ENCODE results near the gene YAP1.

Gene YAP1

DNA sequence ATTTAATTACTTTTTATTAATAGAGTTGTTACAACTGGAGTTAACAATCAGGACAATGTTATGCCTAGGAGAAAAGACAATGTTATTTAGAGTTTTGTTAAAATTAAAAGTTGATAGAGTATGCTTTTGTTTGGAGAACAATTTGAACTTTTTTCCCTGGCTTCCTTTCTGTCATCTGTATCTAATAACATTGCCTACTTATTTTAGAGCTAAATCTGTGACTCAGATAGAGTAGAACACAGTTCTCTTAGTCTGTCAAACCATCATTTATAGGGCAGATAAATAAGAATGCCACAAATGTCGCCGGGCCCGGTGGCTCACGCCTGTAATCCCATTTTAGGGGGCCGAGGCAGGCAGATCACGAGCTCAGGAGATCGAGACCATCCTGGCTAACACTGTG is 28.9 kb upstream of the YAP1 start:
- H3K4me2 ChIP-seq (ENCODE audit: insufficient read depth, low read length, poor library complexity, severe bottlenecking): no peak overlapping the region
- H2BK12ac ChIP-seq (ENCODE audit: low read length): no peak overlapping the region
- no peaks in the 10 kb centered on the region for H3K27me3 ChIP-seq (ENCODE audit: control insufficient read depth in 3 of 3, insufficient read depth in 3 of 3, low read depth in 1 of 3, low read length in 3 of 3)
- no peaks in the 10 kb centered on the region for H3K79me1 ChIP-seq (ENCODE audit: low read depth, low read length)
- no peak overlapping the region for H3K18ac ChIP-seq (ENCODE audit: low read length)
- H4K8ac ChIP-seq (ENCODE audit: low read depth, low read length): no peak overlapping the region
- no peak overlapping the region for H3K27ac ChIP-seq (replicated peaks; ENCODE audit: low read length)
- H3K4me3 ChIP-seq (ENCODE audit: low read length in 2 of 2): no peak overlapping the region
- no peaks in the 10 kb centered on the region for H3K36me3 ChIP-seq (replicated peaks in 1 of 2; ENCODE audit: control insufficient read depth in 2 of 2, insufficient read depth in 2 of 2, low read length in 2 of 2)
- no peak overlapping the region for H2BK5ac ChIP-seq (ENCODE audit: low read length)
- no peak overlapping the region for H3K14ac ChIP-seq (ENCODE audit: low read length)
- H4K91ac ChIP-seq (ENCODE audit: low read depth, low read length, poor library complexity): no peak overlapping the region
- H2AK5ac ChIP-seq (ENCODE audit: low read depth, low read length): no peak overlapping the region
- H3K23ac ChIP-seq (ENCODE audit: low read depth, low read length, poor library complexity): no peak overlapping the region
- no peak overlapping the region for H2BK15ac ChIP-seq (ENCODE audit: low read length)
- no peaks in the 10 kb centered on the region for H3K9me3 ChIP-seq (replicated peaks in 1 of 2; ENCODE audit: control insufficient read depth in 2 of 2, insufficient read depth in 1 of 2, low read depth in 1 of 2, low read length in 2 of 2)
- DNase-seq (ENCODE audit: low spot score): no peak
- no CpG with 5 or more reads among the region's 7 CpGs for WGBS, 2 donors (ENCODE audit: extremely low coverage in 2 of 2, insufficient read length in 2 of 2, insufficient replicate concordance in 1 of 2)
- no peak overlapping the region for H2AFZ ChIP-seq (ENCODE audit: low read length)
- no peak overlapping the region for H3K9ac ChIP-seq (ENCODE audit: low read depth, low read length, poor library complexity)
- H3K4me1 ChIP-seq (ENCODE audit: control insufficient read depth in 2 of 2, insufficient read depth in 1 of 2, low read depth in 1 of 2, low read length in 2 of 2): no peaks in the 10 kb centered on the region
- no peak overlapping the region for H2BK120ac ChIP-seq (ENCODE audit: low read depth, low read length)
- no peak overlapping the region for H3K4ac ChIP-seq (ENCODE audit: low read length)

DNA sequence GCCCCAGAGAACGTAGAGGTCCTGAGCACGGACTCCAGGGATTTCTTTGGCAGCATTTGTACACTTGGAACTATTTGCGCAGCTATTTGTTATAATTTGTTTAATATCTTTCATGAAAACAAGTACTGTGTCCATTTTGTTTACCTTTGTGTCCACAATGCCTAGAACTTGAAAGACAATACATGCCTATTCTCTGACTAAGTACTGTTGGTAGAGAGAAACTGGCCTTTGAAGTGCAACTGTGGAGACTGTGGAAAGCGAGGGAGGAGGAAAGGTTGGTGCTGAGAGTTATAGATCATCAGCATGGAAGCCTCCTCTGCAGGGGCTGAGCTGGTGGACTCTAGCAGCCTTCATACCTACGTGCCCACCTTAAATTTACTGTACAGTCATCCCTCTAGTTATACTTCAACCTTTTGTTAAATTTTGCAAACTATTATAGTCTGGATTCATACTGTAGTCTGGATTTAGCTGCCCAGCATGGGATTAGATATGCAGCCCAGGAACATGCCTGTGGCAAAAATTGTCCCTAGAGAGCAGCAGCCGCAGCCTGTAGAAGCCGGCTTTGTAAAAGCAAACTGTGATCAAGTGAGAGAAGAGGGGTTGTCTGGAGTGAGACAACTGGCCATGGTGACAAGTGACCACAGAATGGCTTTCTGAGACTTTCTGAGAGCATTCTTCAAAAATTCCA is 24.2 kb upstream of the YAP1 start:
- no peaks in the 10 kb centered on the region for H3K79me1 ChIP-seq (ENCODE audit: low read depth, low read length)
- no peak overlapping the region for H2BK5ac ChIP-seq (ENCODE audit: low read length)
- no peak overlapping the region for H3K4me3 ChIP-seq (ENCODE audit: low read length in 2 of 2)
- H3K4ac ChIP-seq (ENCODE audit: low read length): no peak overlapping the region
- H3K9ac ChIP-seq (ENCODE audit: low read depth, low read length, poor library complexity): no peak overlapping the region
- no CpG with 5 or more reads among the region's 7 CpGs for WGBS, 2 donors (ENCODE audit: extremely low coverage in 2 of 2, insufficient read length in 2 of 2, insufficient replicate concordance in 1 of 2)
- no peak overlapping the region for H4K91ac ChIP-seq (ENCODE audit: low read depth, low read length, poor library complexity)
- no peak for DNase-seq (ENCODE audit: low spot score)
- no peaks in the 10 kb centered on the region for H3K4me1 ChIP-seq (ENCODE audit: control insufficient read depth in 2 of 2, insufficient read depth in 1 of 2, low read depth in 1 of 2, low read length in 2 of 2)
- H3K9me3 ChIP-seq (replicated peaks in 1 of 2; ENCODE audit: control insufficient read depth in 2 of 2, insufficient read depth in 1 of 2, low read depth in 1 of 2, low read length in 2 of 2): no peaks in the 10 kb centered on the region
- no peaks in the 10 kb centered on the region for H3K36me3 ChIP-seq (replicated peaks in 1 of 2; ENCODE audit: control insufficient read depth in 2 of 2, insufficient read depth in 2 of 2, low read length in 2 of 2)
- H3K14ac ChIP-seq (ENCODE audit: low read length): no peak overlapping the region
- no peak overlapping the region for H3K27ac ChIP-seq (replicated peaks; ENCODE audit: low read length)
- H3K27me3 ChIP-seq (ENCODE audit: control insufficient read depth in 3 of 3, insufficient read depth in 3 of 3, low read depth in 1 of 3, low read length in 3 of 3): no peaks in the 10 kb centered on the region
- no peak overlapping the region for H2BK120ac ChIP-seq (ENCODE audit: low read depth, low read length)
- no peak overlapping the region for H3K23ac ChIP-seq (ENCODE audit: low read depth, low read length, poor library complexity)
- no peak overlapping the region for H2BK12ac ChIP-seq (ENCODE audit: low read length)
- H2AFZ ChIP-seq (ENCODE audit: low read length): no peak overlapping the region
- H4K8ac ChIP-seq (ENCODE audit: low read depth, low read length): no peak overlapping the region
- no peak overlapping the region for H3K18ac ChIP-seq (ENCODE audit: low read length)
- no peak overlapping the region for H3K4me2 ChIP-seq (ENCODE audit: insufficient read depth, low read length, poor library complexity, severe bottlenecking)
- H2AK5ac ChIP-seq (ENCODE audit: low read depth, low read length): no peak overlapping the region
- no peak overlapping the region for H2BK15ac ChIP-seq (ENCODE audit: low read length)

DNA sequence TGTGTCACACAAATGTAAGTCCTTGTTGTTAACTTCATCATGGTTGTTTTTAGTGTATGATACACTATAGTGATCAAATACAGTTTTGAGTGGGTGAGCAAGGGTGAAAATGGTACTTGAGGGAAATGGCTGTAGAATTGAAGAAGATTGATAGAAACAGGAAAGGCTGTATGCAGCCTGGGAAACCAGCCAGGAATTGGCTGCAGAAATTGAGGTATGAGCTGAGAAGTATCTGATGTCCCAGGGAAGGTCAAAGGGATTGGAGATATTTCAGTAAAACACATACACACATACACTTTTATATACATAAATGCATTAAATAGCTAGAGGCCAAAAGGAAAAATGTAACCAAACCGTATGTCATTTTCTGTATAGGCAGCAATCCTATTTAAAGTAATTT is 13.1 kb upstream of the YAP1 start:
- no peak overlapping the region for H2AK5ac ChIP-seq (ENCODE audit: low read depth, low read length)
- no peak overlapping the region for H2BK120ac ChIP-seq (ENCODE audit: low read depth, low read length)
- no peak overlapping the region for H2AFZ ChIP-seq (ENCODE audit: low read length)
- no peaks in the 10 kb centered on the region for H3K79me1 ChIP-seq (ENCODE audit: low read depth, low read length)
- no peak overlapping the region for H3K23ac ChIP-seq (ENCODE audit: low read depth, low read length, poor library complexity)
- H2BK5ac ChIP-seq (ENCODE audit: low read length): no peak overlapping the region
- no peaks in the 10 kb centered on the region for H3K36me3 ChIP-seq (replicated peaks in 1 of 2; ENCODE audit: control insufficient read depth in 2 of 2, insufficient read depth in 2 of 2, low read length in 2 of 2)
- H3K27ac ChIP-seq (replicated peaks; ENCODE audit: low read length): no peak overlapping the region
- H3K9me3 ChIP-seq (replicated peaks in 1 of 2; ENCODE audit: control insufficient read depth in 2 of 2, insufficient read depth in 1 of 2, low read depth in 1 of 2, low read length in 2 of 2): no peaks in the 10 kb centered on the region
- no peak overlapping the region for H3K4me3 ChIP-seq (ENCODE audit: low read length in 2 of 2)
- H3K14ac ChIP-seq (ENCODE audit: low read length): no peak overlapping the region
- no CpG with 5 or more reads among the region's 1 CpG for WGBS, 2 donors (ENCODE audit: extremely low coverage in 2 of 2, insufficient read length in 2 of 2, insufficient replicate concordance in 1 of 2)
- H3K18ac ChIP-seq (ENCODE audit: low read length): no peak overlapping the region
- DNase-seq (ENCODE audit: low spot score): no peak
- H3K4ac ChIP-seq (ENCODE audit: low read length): no peak overlapping the region
- no peak overlapping the region for H3K4me2 ChIP-seq (ENCODE audit: insufficient read depth, low read length, poor library complexity, severe bottlenecking)
- no peak overlapping the region for H2BK12ac ChIP-seq (ENCODE audit: low read length)
- H3K4me1 ChIP-seq (ENCODE audit: control insufficient read depth in 2 of 2, insufficient read depth in 1 of 2, low read depth in 1 of 2, low read length in 2 of 2): no peaks in the 10 kb centered on the region
- H3K27me3 ChIP-seq (ENCODE audit: control insufficient read depth in 3 of 3, insufficient read depth in 3 of 3, low read depth in 1 of 3, low read length in 3 of 3): no peaks in the 10 kb centered on the region
- H4K8ac ChIP-seq (ENCODE audit: low read depth, low read length): no peak overlapping the region
- no peak overlapping the region for H3K9ac ChIP-seq (ENCODE audit: low read depth, low read length, poor library complexity)
- H4K91ac ChIP-seq (ENCODE audit: low read depth, low read length, poor library complexity): no peak overlapping the region
- no peak overlapping the region for H2BK15ac ChIP-seq (ENCODE audit: low read length)

DNA sequence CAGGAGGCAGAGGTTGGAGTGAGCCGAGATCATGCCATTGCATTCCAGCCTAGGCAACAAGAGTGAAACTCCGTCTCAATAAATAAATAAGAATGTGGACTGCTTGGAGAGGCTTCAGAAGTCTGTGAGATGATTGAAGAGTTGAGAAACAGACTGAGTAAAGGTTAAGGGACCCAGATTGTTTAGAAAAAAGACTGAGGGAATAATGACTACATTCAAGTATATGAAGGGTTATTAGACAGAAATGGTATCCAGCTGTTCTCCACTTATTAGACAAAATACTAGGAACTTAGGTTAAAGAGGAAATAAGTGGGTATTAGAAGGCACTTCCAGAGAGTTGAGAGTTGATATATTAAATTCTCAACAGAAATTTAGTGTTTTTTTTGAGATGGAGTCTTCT is 10.5 kb upstream of the YAP1 start:
- no peak overlapping the region for H2BK120ac ChIP-seq (ENCODE audit: low read depth, low read length)
- no peak overlapping the region for H3K23ac ChIP-seq (ENCODE audit: low read depth, low read length, poor library complexity)
- no peak overlapping the region for H2AK5ac ChIP-seq (ENCODE audit: low read depth, low read length)
- H2BK15ac ChIP-seq (ENCODE audit: low read length): no peak overlapping the region
- no peak overlapping the region for H3K18ac ChIP-seq (ENCODE audit: low read length)
- no peak overlapping the region for H4K8ac ChIP-seq (ENCODE audit: low read depth, low read length)
- DNase-seq (ENCODE audit: low spot score): no peak
- no peak overlapping the region for H4K91ac ChIP-seq (ENCODE audit: low read depth, low read length, poor library complexity)
- no peaks in the 10 kb centered on the region for H3K27me3 ChIP-seq (ENCODE audit: control insufficient read depth in 3 of 3, insufficient read depth in 3 of 3, low read depth in 1 of 3, low read length in 3 of 3)
- no peak overlapping the region for H2AFZ ChIP-seq (ENCODE audit: low read length)
- no peaks in the 10 kb centered on the region for H3K79me1 ChIP-seq (ENCODE audit: low read depth, low read length)
- H3K27ac ChIP-seq (replicated peaks; ENCODE audit: low read length): no peak overlapping the region
- no peak overlapping the region for H3K9ac ChIP-seq (ENCODE audit: low read depth, low read length, poor library complexity)
- no peak overlapping the region for H2BK5ac ChIP-seq (ENCODE audit: low read length)
- no peaks in the 10 kb centered on the region for H3K9me3 ChIP-seq (replicated peaks in 1 of 2; ENCODE audit: control insufficient read depth in 2 of 2, insufficient read depth in 1 of 2, low read depth in 1 of 2, low read length in 2 of 2)
- H3K4me3 ChIP-seq (ENCODE audit: low read length in 2 of 2): no peak overlapping the region
- H3K36me3 ChIP-seq (replicated peaks in 1 of 2; ENCODE audit: control insufficient read depth in 2 of 2, insufficient read depth in 2 of 2, low read length in 2 of 2): no peaks in the 10 kb centered on the region
- no peak overlapping the region for H3K4me2 ChIP-seq (ENCODE audit: insufficient read depth, low read length, poor library complexity, severe bottlenecking)
- no CpG with 5 or more reads among the region's 2 CpGs for WGBS, 2 donors (ENCODE audit: extremely low coverage in 2 of 2, insufficient read length in 2 of 2, insufficient replicate concordance in 1 of 2)
- no peak overlapping the region for H3K14ac ChIP-seq (ENCODE audit: low read length)
- no peak overlapping the region for H2BK12ac ChIP-seq (ENCODE audit: low read length)
- no peaks in the 10 kb centered on the region for H3K4me1 ChIP-seq (ENCODE audit: control insufficient read depth in 2 of 2, insufficient read depth in 1 of 2, low read depth in 1 of 2, low read length in 2 of 2)
- H3K4ac ChIP-seq (ENCODE audit: low read length): no peak overlapping the region
